OCI-LY7 (cell line): ENCODE measurements around the gene PPP1R16B.

Experiments
- CTCF ChIP-seq: fragments of 200-600 bp; sonication (generic); conservative IDR thresholded peaks from 2 replicates; pipeline ENCODE4 v1.5.1; 2014; ENCODE audit warnings: mild to moderate bottlenecking, antibody characterized with exemption, low read length, moderate library complexity, mixed read lengths
- EZH2phosphoT487 ChIP-seq: fragments of 200-600 bp; sonication (generic); IDR thresholded peaks from 2 replicates; pipeline ENCODE4 v1.6.1; 2018; ENCODE audit warnings: low read depth, borderline replicate concordance, mild to moderate bottlenecking, mixed run types, antibody characterized with exemption, low read length, moderate library complexity, mixed read lengths

GRCh38 chr20:38779247-38780097 is 26.0 kb upstream of the PPP1R16B start:
- TF ChIP-seq CTCF (no peak), EZH2phosphoT487 (no peak)
